ENCODE data around the gene CDH13. TPM values are rescaled to one million over a fixed set of nuclear protein-coding genes. Genes with fewer than 3 reads are reported as not detected.

The CDH13 gene
- total and polyA plus RNA-seq, 2 of the 8 experiments (the other 6 are each of a cell fraction or from before 2014, with no cell fraction given) = 2.3 to 2.4 TPM

- 85% methylated on average over 2 of the region's 2 CpGs; no CpG with 5 or more reads in 1 of the 2 experiments for WGBS, 2 experiments (ENCODE audit: extremely low coverage in 1 of 2, insufficient coverage in 1 of 2, insufficient read length in 1 of 2, insufficient replicate concordance in 2 of 2, low coverage in 1 of 2, low lambda C conversion rate in 2 of 2, missing lambda C conversion rate in 1 of 2)
- Histone ChIP-seq H3K27ac (ENCODE audit: low read depth, low read length) (no peak overlapping the region), H3K4me2 (ENCODE audit: insufficient read depth in 1 of 2, low read depth in 2 of 2, low read length in 2 of 2) (no peak overlapping the region), H3K18ac (ENCODE audit: extremely low read depth, low read length) (no peak overlapping the region), H3K4me3 (ENCODE audit: extremely low read depth in 1 of 4, insufficient read depth in 2 of 4, low read depth in 3 of 4, low read length in 4 of 4) (no peak overlapping the region), H2AK5ac (ENCODE audit: low read depth, low read length) (no peak overlapping the region), H3K27me3 (replicated peaks in 1 of 4; ENCODE audit: control insufficient read depth in 3 of 4, extremely low read depth in 1 of 4, insufficient read depth in 3 of 4, low read length in 3 of 4) (no peaks in the 10 kb centered on the region), H2BK5ac (ENCODE audit: low read depth, low read length) (no peak overlapping the region), H2BK20ac (ENCODE audit: low read length) (no peak overlapping the region), H4K20me1 (replicated peaks in 1 of 2; ENCODE audit: control insufficient read depth in 1 of 2, insufficient read depth in 2 of 2, low read length in 2 of 2) (no peaks in the 10 kb centered on the region), H4K5ac (ENCODE audit: insufficient read length, low read depth, low read length) (no peak overlapping the region), H3K9me3 (ENCODE audit: insufficient read depth in 2 of 2, low read depth in 1 of 2, low read length in 1 of 2) (0 out of 4 replicates have a peak, but pooled peaks cover 0 to 4% of the 10 kb centered on the region in 2 experiments), H3K56ac (replicated peaks; ENCODE audit: insufficient read length, low read depth, low read length) (no peak overlapping the region), H2BK12ac (ENCODE audit: low read depth, low read length) (no peak overlapping the region), H3K79me1 (ENCODE audit: low read depth, low read length) (no peaks in the 10 kb centered on the region), H2AFZ (ENCODE audit: low read length) (no peak overlapping the region), H2BK15ac (ENCODE audit: low read length) (no peak overlapping the region), H3K23ac (ENCODE audit: insufficient read length) (no peak overlapping the region), H3K4me1 (replicated peaks in 1 of 4; ENCODE audit: control insufficient read depth in 3 of 4, insufficient read depth in 4 of 4, low read length in 3 of 4) (no peaks in the 10 kb centered on the region), H3K79me2 (ENCODE audit: control insufficient read depth in 1 of 2, insufficient read depth in 2 of 2, low read length in 2 of 2) (no peaks in the 10 kb centered on the region), H3K4ac (replicated peaks; ENCODE audit: insufficient read length, low read depth, low read length) (no peak overlapping the region), H3K14ac (ENCODE audit: insufficient read length) (no peak overlapping the region), H4K8ac (ENCODE audit: extremely low read depth, insufficient read depth, low read length) (no peak overlapping the region), H3K9ac (replicated peaks in 1 of 4; ENCODE audit: extremely low read depth in 1 of 4, low read depth in 3 of 4, low read length in 3 of 4) (no peak overlapping the region), H3K36me3 (ENCODE audit: control insufficient read depth in 2 of 4, insufficient read depth in 4 of 4, low read length in 3 of 4) (no peaks in the 10 kb centered on the region), H2BK120ac (replicated peaks; ENCODE audit: low read depth, low read length) (no peak overlapping the region), H3K23me2 (ENCODE audit: low read depth, low read length) (peaks cover 2% of the 10 kb centered on the region; the same call in 1 of the 2 replicates), H4K91ac (replicated peaks; ENCODE audit: insufficient read length, low read length) (no peak overlapping the region)
- DNase-seq (ENCODE audit: low read depth in 1 of 2, low spot score in 2 of 2) (no peak), FAIRE-seq (no peak)
- TF ChIP-seq HDAC6 (IDR thresholded peaks at IDR 0.05; ENCODE audit: low read depth, low read length) (no peak), KDM1A (IDR thresholded peaks at IDR 0.05; ENCODE audit: borderline replicate concordance, low read length) (no peak), EZH2 (IDR thresholded peaks at IDR 0.05; ENCODE audit: low read depth, low read length, severe bottlenecking) (no peak)
- ChIA-PET CTCF (ENCODE audit: partially characterized antibody) (interaction anchor here (1.0 to 1.8 kb wide), 3 partner anchors 12 to 29 kb away, joined by 3 to 4 read pairs (median 3); no protein-coding TSS in a partner anchor), POLR2A (ENCODE audit: partially characterized antibody) (no interaction called here)
These were observed 99.5 kb downstream of the CDH13 start for GRCh38 chr16:82726306-82726705.
